Spleen (tissue), 7 donors: ENCODE data around the gene TSACC.

Experiments
- CTCF ChIP-seq, 11 experiments: fragments of 200-600 bp in 7 of 11; fragments of 450-650 bp in 4 of 11; sonication (generic) in 4 of 11; IDR thresholded peaks in 8 of 11; conservative IDR thresholded peaks in 3 of 11; 1 replicate in 7 of 11; 2 replicates in 4 of 11; pipeline versions ENCODE4 v1.4.0 to v1.8.0; 2016 to 2021; ENCODE audit warnings: antibody characterized with exemption in 11 of 11, inconsistent platforms in 4 of 11, mild to moderate bottlenecking in 1 of 11
- POLR2AphosphoS5 ChIP-seq, 3 donors: sonication (generic); formaldehyde crosslinking; IDR thresholded peaks; one replicate each; pipeline ENCODE4 v1.5.1; 2017; ENCODE audit warnings: antibody characterized with exemption in 3 of 3
- donor health status: DM: no; HTN: no; CAD: no; lungs with moderate emphysema.
- donor health status: DM: no; HTN: no; CAD: no.
- donor health status: DM: no; HTN: no; CAD: no.

GRCh38 chr1:156388174-156389137, 50.1 kb downstream of the TSACC start:
- TF ChIP-seq CTCF (IDR thresholded peaks at IDR 0.05 in 8 of 11, conservative IDR thresholded peaks at IDR 0.05 in 3 of 11), result no peak
- no peak for TF ChIP-seq POLR2AphosphoS5 (IDR thresholded peaks at IDR 0.05)
